GM21515 (cell line): ENCODE results near the gene RAPGEF1.
"Not testable (repeated sequence)": the region's sequence is repeated elsewhere in the genome, so short reads cannot be mapped to it uniquely, and the experiment has no call there.

Experiments used
- ATAC-seq: cut with Tn5 transposase; IDR thresholded peaks from one replicate; pipeline ENCODE4 v1.9.1; 2021; ENCODE audit not compliant: unreplicated experiment

Gene RAPGEF1

GRCh38 chr9:131656356-131657036 lies 83.4 kb downstream of the RAPGEF1 start:
- ATAC-seq = peak; percentile 50

- not testable (repeated sequence) for ATAC-seq
Observed at GRCh38 chr9:131654369-131654768, 85.5 kb downstream of the RAPGEF1 start.

- ATAC-seq = no peak
Observed at GRCh38 chr9:131651599-131651998, 88.3 kb downstream of the RAPGEF1 start.

GRCh38 chr9:131651160-131651559 lies 88.7 kb downstream of the RAPGEF1 start:
- ATAC-seq = no peak

- no peak for ATAC-seq
Observed at GRCh38 chr9:131650254-131650653, 89.6 kb downstream of the RAPGEF1 start.

GRCh38 chr9:131649646-131650045 lies 90.2 kb downstream of the RAPGEF1 start:
- no peak for ATAC-seq

GRCh38 chr9:131645078-131645776 lies 94.6 kb downstream of the RAPGEF1 start:
- ATAC-seq = no peak

GRCh38 chr9:131642496-131643083 lies 97.3 kb downstream of the RAPGEF1 start:
- ATAC-seq = no peak

- ATAC-seq = no peak
Observed at GRCh38 chr9:131641618-131642495, 98.0 kb downstream of the RAPGEF1 start.

GRCh38 chr9:131640438-131641137 lies 99.3 kb downstream of the RAPGEF1 start:
- no peak for ATAC-seq

GRCh38 chr9:131639769-131640437 lies 100.0 kb downstream of the RAPGEF1 start:
- ATAC-seq = no peak

GRCh38 chr9:131636593-131636992 lies 103.3 kb downstream of the RAPGEF1 start:
- ATAC-seq = no peak

GRCh38 chr9:131635892-131636291 lies 104.0 kb downstream of the RAPGEF1 start:
- ATAC-seq = no peak

GRCh38 chr9:131635285-131635684 lies 104.6 kb downstream of the RAPGEF1 start:
- ATAC-seq = no peak

GRCh38 chr9:131633491-131634031 lies 106.3 kb downstream of the RAPGEF1 start:
- no peak for ATAC-seq

- no peak for ATAC-seq
Observed at GRCh38 chr9:131631306-131631705, 108.6 kb downstream of the RAPGEF1 start.

- ATAC-seq = no peak
Observed at GRCh38 chr9:131630205-131630831, 109.6 kb downstream of the RAPGEF1 start.

GRCh38 chr9:131629825-131630204 lies 110.1 kb downstream of the RAPGEF1 start:
- no peak for ATAC-seq

GRCh38 chr9:131629226-131629500 lies 110.7 kb downstream of the RAPGEF1 start:
- no peak for ATAC-seq
